VCaP (cell line): ENCODE results near the gene AADACL2.

Source experiments
- H3K27ac ChIP-seq: fragments of 450-650 bp; 2 replicates; pipeline ENCODE4 v1.5.1; 2017
- TF ChIP-seq, protein P1 (sequence below): fragments of 450-650 bp; conservative IDR thresholded peaks from 2 replicates; pipeline ENCODE4 v1.5.1; 2017; ENCODE audit warnings: mild to moderate bottlenecking, moderate library complexity

Gene AADACL2

DNA sequence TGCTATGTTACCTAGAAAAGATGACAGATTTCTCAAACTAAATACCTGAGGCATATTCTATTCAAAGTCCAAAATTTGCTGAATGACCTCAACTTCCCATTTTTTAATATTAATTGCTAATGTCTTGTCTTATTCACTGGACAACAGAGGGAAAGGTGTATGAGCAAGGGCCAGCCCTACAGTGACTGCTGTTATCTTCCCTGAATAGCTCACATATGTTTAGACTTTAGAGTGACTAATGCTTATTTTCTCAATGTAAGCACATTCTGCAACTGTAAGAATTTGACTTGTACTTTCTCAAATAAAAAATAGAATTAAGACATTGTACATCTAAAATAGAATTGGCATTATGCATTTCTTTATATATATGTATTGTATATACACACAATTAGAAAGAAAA is 26.5 kb upstream of the AADACL2 start:
- H3K27ac ChIP-seq = no peak overlapping the region
- TF ChIP-seq, protein P1, sequence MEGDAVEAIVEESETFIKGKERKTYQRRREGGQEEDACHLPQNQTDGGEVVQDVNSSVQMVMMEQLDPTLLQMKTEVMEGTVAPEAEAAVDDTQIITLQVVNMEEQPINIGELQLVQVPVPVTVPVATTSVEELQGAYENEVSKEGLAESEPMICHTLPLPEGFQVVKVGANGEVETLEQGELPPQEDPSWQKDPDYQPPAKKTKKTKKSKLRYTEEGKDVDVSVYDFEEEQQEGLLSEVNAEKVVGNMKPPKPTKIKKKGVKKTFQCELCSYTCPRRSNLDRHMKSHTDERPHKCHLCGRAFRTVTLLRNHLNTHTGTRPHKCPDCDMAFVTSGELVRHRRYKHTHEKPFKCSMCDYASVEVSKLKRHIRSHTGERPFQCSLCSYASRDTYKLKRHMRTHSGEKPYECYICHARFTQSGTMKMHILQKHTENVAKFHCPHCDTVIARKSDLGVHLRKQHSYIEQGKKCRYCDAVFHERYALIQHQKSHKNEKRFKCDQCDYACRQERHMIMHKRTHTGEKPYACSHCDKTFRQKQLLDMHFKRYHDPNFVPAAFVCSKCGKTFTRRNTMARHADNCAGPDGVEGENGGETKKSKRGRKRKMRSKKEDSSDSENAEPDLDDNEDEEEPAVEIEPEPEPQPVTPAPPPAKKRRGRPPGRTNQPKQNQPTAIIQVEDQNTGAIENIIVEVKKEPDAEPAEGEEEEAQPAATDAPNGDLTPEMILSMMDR = no peak

DNA sequence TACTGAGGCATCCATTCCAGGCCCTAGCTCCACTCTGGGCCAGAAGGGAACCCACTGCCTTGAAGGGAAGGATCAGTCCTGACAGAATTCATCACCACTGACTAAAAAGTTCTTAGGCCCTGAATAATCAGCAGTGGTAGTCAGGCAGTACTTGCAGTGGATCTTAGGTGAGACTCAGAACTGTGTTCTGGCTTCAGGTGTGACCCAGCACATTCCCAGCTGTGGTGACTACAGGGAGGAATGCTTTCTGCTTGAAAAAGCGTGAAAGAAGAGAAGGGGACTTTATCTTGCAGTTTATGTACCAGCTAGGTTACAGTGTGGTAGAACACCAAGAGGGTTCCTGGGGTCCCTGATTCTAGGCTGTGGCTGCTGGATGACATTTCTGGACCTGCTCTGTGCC is 24.9 kb upstream of the AADACL2 start:
- TF ChIP-seq, protein P1 = no peak

DNA sequence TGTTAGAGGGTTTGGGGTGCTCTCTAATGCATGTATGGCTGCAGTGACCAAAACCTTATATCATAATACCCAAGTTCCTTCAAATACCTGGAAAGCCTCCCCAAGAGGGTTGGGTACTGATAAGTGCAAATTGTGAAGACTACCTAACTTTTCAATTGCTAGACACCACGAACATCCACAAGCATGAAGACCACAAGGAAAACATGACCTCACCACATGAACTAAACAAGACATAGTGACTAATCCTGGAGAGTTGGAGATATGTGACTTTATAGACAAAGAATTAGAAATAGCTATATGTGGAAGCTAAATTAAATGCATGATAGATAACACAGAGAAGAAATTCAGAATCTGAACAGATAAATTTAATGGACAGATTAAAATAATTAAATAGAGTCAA is 23.9 kb upstream of the AADACL2 start:
- H3K27ac ChIP-seq = no peak overlapping the region
- TF ChIP-seq, protein P1 = no peak

More for the DNA sequence above, 24.9 kb upstream of the AADACL2 start:
- H3K27ac ChIP-seq = no peak overlapping the region

DNA sequence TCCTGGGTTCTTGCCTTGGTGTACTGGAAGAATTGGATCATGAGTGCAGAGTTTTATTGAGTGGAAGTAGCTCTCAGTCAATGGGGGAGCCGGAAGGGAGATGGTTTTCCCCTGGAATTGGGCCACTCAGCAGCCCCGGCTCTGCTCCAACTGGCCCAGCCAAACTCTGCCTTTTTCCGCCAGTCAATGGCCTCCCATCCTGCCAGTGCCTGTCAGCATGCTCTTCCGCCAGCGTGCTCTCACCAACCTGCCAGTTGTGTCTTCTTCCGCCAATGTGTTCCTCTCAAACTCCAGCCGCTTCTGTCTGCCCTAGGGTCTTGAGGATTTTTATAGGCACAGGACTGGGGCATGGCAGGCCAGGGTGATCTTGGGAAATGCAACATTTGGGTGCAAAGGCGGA is 12.4 kb upstream of the AADACL2 start:
- no peak overlapping the region for H3K27ac ChIP-seq
- TF ChIP-seq, protein P1 = no peak

DNA sequence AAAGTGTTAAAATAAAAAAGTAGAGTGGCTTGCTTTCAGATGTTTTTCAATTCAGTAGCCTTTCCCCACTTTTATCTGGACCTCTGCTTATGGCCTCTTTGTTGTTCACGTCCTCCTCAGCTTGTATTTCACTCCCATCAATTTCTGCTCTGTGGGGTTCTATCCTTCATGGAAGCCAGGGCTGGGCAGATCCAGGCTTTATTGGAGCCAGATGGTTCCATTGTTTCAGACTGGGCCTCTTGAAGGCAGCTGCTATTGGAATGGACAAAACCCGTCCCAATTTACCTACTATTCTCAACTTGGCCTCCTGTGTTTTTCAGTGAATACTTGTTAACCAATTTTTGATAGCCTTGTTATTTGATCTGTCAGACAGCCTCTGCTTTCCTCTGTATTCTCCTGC is 10.9 kb upstream of the AADACL2 start:
- TF ChIP-seq, protein P1 = no peak
- no peak overlapping the region for H3K27ac ChIP-seq

DNA sequence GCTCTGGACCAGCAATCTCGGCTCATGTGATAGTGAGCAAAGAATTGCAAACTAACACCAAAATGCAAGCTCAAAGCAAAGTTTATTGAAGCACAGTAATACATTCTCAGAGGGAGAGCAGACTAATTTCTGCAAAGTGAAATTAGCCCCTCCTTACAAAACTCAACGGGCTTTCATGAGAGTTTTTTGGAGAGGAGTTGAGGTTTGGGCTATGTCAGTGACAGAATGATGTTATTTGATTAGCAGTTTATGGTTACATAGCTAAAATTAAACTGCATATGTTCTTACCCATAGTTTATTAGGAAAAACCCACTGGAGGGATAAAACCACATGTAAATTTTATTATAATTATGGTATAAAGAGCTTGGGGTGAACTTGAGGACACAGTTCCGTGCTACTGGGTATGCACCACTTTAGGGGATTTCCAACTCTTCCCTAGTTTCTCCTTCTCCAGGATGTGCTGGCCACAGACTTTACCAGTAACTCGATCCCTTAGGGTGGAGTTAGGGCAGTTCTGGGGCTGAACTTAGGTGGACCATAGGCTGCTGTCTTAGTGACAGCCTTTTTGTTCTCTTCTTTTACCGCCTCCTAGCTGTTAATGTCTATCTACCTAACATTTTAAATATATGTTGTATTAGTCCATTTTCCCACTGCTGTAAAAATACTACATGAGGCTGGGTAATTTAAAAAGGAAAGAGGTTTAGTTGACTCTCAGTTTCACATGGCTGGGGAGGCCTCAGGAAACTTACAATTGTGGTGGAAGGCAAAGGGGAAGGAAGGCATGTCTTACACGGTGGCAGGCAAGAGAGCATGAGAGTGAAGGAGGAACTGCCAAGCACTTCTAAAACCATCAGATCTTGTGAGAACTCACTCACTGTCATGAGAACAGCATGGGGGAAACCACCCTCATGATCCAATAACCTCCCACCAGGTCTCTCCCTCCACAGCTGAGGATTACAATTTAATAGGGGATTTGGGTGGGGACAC is 8.9 kb upstream of the AADACL2 start:
- no peak overlapping the region for H3K27ac ChIP-seq

DNA sequence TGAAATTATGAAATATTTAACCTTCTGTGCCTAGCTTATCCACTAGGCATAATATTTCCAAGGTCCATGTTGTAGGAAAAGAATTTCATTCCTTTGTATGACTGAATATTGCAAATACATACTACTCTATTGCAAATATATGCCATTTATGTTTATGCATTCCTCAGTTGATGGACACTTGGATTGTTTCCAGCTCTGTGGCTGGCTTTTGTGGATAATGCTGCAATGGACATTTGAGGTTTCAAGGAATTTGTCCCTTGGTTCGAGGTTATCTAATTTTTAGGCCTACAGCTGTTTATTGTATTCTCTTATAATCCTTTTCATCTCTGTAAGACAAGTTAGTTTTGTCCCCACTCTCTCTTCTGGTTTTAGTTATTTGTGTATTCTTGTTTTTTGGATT is 7.7 kb upstream of the AADACL2 start:
- TF ChIP-seq, protein P1 = no peak
- H3K27ac ChIP-seq = no peak overlapping the region

More for the DNA sequence above, 8.9 kb upstream of the AADACL2 start:
- TF ChIP-seq, protein P1 = no peak
